ENCODE results near the gene CAPN3.

CAPN3 gene

GRCh38 chr15:42354824-42355223, 4.5 kb upstream of the CAPN3 start:
- DNase-seq = no peak
- in situ Hi-C loops (cut with MboI; ENCODE audit: low pct_unique_long_range_greater_than_20kb, low sequenced_read_pairs) = no loop called here

- DNase-seq = no peak
- in situ Hi-C loops (cut with MboI; ENCODE audit: low pct_unique_long_range_greater_than_20kb, low sequenced_read_pairs) = no loop called here
These were observed 4.0 kb upstream of the CAPN3 start for GRCh38 chr15:42355291-42355690.

- no peak for DNase-seq
- in situ Hi-C loops (cut with MboI; ENCODE audit: low pct_unique_long_range_greater_than_20kb, low sequenced_read_pairs) = no loop called here
These were observed 2.5 kb upstream of the CAPN3 start for GRCh38 chr15:42356851-42357250.

GRCh38 chr15:42358141-42358540, 1.2 kb upstream of the CAPN3 start:
- in situ Hi-C loops (cut with MboI; ENCODE audit: low pct_unique_long_range_greater_than_20kb, low sequenced_read_pairs) = no loop called here
- DNase-seq = no peak

GRCh38 chr15:42359985-42360384, 684 bp downstream of the CAPN3 start:
- DNase-seq = peak; percentile 23
- in situ Hi-C loops (cut with MboI; ENCODE audit: low pct_unique_long_range_greater_than_20kb, low sequenced_read_pairs) = no loop called here

GRCh38 chr15:42360535-42361112, 1.3 kb downstream of the CAPN3 start:
- DNase-seq = no peak
- in situ Hi-C loops (cut with MboI; ENCODE audit: low pct_unique_long_range_greater_than_20kb, low sequenced_read_pairs) = no loop called here

- no peak for DNase-seq
- in situ Hi-C loops (cut with MboI; ENCODE audit: low pct_unique_long_range_greater_than_20kb, low sequenced_read_pairs) = no loop called here
These were observed 4.2 kb downstream of the CAPN3 start for GRCh38 chr15:42363487-42363886.

GRCh38 chr15:42363942-42364341, 4.6 kb downstream of the CAPN3 start:
- in situ Hi-C loops (cut with MboI; ENCODE audit: low pct_unique_long_range_greater_than_20kb, low sequenced_read_pairs) = no loop called here
- DNase-seq = no peak

- in situ Hi-C loops (cut with MboI; ENCODE audit: low pct_unique_long_range_greater_than_20kb, low sequenced_read_pairs) = no loop called here
- no peak for DNase-seq
These were observed 5.2 kb downstream of the CAPN3 start for GRCh38 chr15:42364529-42364928.

- DNase-seq = no peak
- in situ Hi-C loops (cut with MboI; ENCODE audit: low pct_unique_long_range_greater_than_20kb, low sequenced_read_pairs) = no loop called here
These were observed 6.7 kb downstream of the CAPN3 start for GRCh38 chr15:42365921-42366550.

- in situ Hi-C loops (cut with MboI; ENCODE audit: low pct_unique_long_range_greater_than_20kb, low sequenced_read_pairs) = no loop called here
- no peak for DNase-seq
These were observed 7.7 kb downstream of the CAPN3 start for GRCh38 chr15:42367041-42367440.

GRCh38 chr15:42368096-42368495, 8.8 kb downstream of the CAPN3 start:
- DNase-seq = no peak
- in situ Hi-C loops (cut with MboI; ENCODE audit: low pct_unique_long_range_greater_than_20kb, low sequenced_read_pairs) = no loop called here

GRCh38 chr15:42371096-42371495, 11.8 kb downstream of the CAPN3 start:
- peak; percentile 28 for DNase-seq
- in situ Hi-C loops (cut with MboI; ENCODE audit: low pct_unique_long_range_greater_than_20kb, low sequenced_read_pairs) = no loop called here

- DNase-seq = no peak
- in situ Hi-C loops (cut with MboI; ENCODE audit: low pct_unique_long_range_greater_than_20kb, low sequenced_read_pairs) = no loop called here
These were observed 14.0 kb downstream of the CAPN3 start for GRCh38 chr15:42373274-42373673.

- DNase-seq = no peak
- in situ Hi-C loops (cut with MboI; ENCODE audit: low pct_unique_long_range_greater_than_20kb, low sequenced_read_pairs) = no loop called here
These were observed 14.6 kb downstream of the CAPN3 start for GRCh38 chr15:42373936-42374335.

- in situ Hi-C loops (cut with MboI; ENCODE audit: low pct_unique_long_range_greater_than_20kb, low sequenced_read_pairs) = no loop called here
These were observed 15.5 kb downstream of the CAPN3 start for GRCh38 chr15:42374810-42375209.

GRCh38 chr15:42375252-42375651, 16.0 kb downstream of the CAPN3 start:
- no peak for DNase-seq
- in situ Hi-C loops (cut with MboI; ENCODE audit: low pct_unique_long_range_greater_than_20kb, low sequenced_read_pairs) = no loop called here

More at GRCh38 chr15:42374810-42375209, 15.5 kb downstream of the CAPN3 start:
- DNase-seq = no peak

GRCh38 chr15:42375941-42376340, 16.6 kb downstream of the CAPN3 start:
- peak; percentile 84 for DNase-seq
- in situ Hi-C loops (cut with MboI; ENCODE audit: low pct_unique_long_range_greater_than_20kb, low sequenced_read_pairs) = no loop called here

- in situ Hi-C loops (cut with MboI; ENCODE audit: low pct_unique_long_range_greater_than_20kb, low sequenced_read_pairs) = no loop called here
- DNase-seq = no peak
These were observed 18.7 kb downstream of the CAPN3 start for GRCh38 chr15:42378011-42378410.

- DNase-seq = no peak
- in situ Hi-C loops (cut with MboI; ENCODE audit: low pct_unique_long_range_greater_than_20kb, low sequenced_read_pairs) = no loop called here
These were observed 25.3 kb downstream of the CAPN3 start for GRCh38 chr15:42384597-42384996.

All from KBM-7 (cell line).